Measurements from ENCODE around the gene ZZZ3. TPM values are rescaled to one million over a fixed set of nuclear protein-coding genes. Genes with fewer than 3 reads are reported as not detected.

Gene ZZZ3
- total and polyA plus RNA-seq, 4 donors: 8.6 to 48.9 (median 31.1) TPM

DNA sequence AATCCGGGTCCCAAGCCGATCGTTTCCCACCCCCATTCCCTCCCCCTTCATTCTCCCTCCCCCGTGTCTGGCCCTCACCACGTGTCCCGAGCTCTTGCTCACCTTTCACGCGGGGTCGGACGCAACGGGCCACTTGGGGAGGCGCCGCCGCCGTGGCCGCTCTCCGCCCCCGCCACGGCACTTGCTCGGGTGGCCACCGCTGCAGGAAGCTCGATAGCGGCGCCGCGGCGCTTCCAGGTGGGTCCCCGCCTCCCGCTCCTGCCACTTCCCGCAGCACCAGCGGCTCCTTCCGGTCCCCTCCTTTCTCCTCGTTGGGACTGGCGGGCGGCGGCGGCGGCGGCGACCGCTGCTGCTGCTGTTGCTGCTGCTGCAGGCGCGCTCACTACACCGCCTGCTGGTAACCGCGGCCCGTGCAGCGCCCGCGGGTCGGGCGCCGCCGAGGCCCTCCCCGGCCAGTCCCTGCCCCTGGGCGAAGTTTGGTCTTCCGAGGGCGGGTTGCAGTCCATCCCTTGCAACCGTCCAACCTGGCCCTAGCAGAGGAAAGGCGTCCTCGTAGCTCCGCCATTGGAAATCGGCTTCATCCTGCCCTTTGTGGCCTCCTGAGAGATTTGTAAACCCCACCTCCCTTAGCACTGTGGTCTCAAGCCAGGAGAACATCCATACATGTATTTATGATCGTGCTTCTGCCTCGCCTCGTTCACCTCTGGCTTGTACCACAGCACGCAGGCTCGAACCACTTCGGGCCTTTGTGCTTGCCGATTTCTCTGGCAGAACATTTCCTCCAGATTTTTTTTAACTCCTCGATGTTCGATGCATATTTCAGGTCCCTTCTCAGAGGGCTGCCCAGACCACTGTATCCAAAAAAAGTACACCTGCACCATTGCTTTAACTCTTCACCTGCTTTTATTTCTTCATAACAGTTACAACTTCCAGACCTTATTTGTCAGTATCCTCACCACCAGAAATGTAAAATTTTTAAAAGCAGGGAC is 996 bp upstream of the ZZZ3 start:
- Histone ChIP-seq H3K27ac (ENCODE audit: low read depth in 1 of 2, low read length in 2 of 2) (peak overlapping the region; percentile 99 to 100), H3K36me3 (ENCODE audit: control insufficient read depth in 4 of 4, insufficient read depth in 3 of 4, low read depth in 1 of 4, low read length in 3 of 4) (no peaks in the 10 kb centered on the region), H3K4me1 (ENCODE audit: control insufficient read depth in 4 of 4, insufficient read depth in 4 of 4, low read length in 3 of 4) (peaks cover 7 to 35% (median 22%) of the 10 kb centered on the region in 4 donors), H3K4me3 (ENCODE audit: low read depth in 1 of 3, low read length in 3 of 3) (peak overlapping the region; percentile 65 to 93 (median 91)), H3K9ac (ENCODE audit: low read depth in 1 of 2, low read length in 2 of 2) (peak overlapping the region; percentile 60 to 78), H3K9me3 (ENCODE audit: control insufficient read depth in 4 of 4, low read length in 3 of 4) (no peaks in the 10 kb centered on the region), H3K27me3 (ENCODE audit: control insufficient read depth in 4 of 4, insufficient read depth in 4 of 4, low read length in 3 of 4) (no peaks in the 10 kb centered on the region)
- DNase-seq (ENCODE audit: low spot score): peak; percentile 87
- TF ChIP-seq SP1 (IDR thresholded peaks at IDR 0.05): peak; percentile 62
- TF ChIP-seq GABPA (IDR thresholded peaks at IDR 0.05 in 1 of 2, conservative IDR thresholded peaks at IDR 0.05 in 1 of 2): peak; percentile 71 to 87
- no peak for TF ChIP-seq JUND (IDR thresholded peaks at IDR 0.05)
- peak; percentile 44 for TF ChIP-seq HNF4G (IDR thresholded peaks at IDR 0.05)
- peak; percentile 25 for TF ChIP-seq TAF1 (conservative IDR thresholded peaks at IDR 0.05)
- TF ChIP-seq FOXA2 (IDR thresholded peaks at IDR 0.05): no peak
- TF ChIP-seq, protein P1, sequence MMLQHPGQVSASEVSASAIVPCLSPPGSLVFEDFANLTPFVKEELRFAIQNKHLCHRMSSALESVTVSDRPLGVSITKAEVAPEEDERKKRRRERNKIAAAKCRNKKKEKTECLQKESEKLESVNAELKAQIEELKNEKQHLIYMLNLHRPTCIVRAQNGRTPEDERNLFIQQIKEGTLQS (IDR thresholded peaks at IDR 0.05): no peak
- TF ChIP-seq YY1 (IDR thresholded peaks at IDR 0.05): peak; percentile 54
- peak; percentile 71 to 88 for TF ChIP-seq HNF4A (conservative IDR thresholded peaks at IDR 0.05)
- TF ChIP-seq, protein P2, sequence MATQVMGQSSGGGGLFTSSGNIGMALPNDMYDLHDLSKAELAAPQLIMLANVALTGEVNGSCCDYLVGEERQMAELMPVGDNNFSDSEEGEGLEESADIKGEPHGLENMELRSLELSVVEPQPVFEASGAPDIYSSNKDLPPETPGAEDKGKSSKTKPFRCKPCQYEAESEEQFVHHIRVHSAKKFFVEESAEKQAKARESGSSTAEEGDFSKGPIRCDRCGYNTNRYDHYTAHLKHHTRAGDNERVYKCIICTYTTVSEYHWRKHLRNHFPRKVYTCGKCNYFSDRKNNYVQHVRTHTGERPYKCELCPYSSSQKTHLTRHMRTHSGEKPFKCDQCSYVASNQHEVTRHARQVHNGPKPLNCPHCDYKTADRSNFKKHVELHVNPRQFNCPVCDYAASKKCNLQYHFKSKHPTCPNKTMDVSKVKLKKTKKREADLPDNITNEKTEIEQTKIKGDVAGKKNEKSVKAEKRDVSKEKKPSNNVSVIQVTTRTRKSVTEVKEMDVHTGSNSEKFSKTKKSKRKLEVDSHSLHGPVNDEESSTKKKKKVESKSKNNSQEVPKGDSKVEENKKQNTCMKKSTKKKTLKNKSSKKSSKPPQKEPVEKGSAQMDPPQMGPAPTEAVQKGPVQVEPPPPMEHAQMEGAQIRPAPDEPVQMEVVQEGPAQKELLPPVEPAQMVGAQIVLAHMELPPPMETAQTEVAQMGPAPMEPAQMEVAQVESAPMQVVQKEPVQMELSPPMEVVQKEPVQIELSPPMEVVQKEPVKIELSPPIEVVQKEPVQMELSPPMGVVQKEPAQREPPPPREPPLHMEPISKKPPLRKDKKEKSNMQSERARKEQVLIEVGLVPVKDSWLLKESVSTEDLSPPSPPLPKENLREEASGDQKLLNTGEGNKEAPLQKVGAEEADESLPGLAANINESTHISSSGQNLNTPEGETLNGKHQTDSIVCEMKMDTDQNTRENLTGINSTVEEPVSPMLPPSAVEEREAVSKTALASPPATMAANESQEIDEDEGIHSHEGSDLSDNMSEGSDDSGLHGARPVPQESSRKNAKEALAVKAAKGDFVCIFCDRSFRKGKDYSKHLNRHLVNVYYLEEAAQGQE (IDR thresholded peaks at IDR 0.05): no peak
- peak in 1 of 2 donors; percentile 47 for TF ChIP-seq EGR1 (IDR thresholded peaks at IDR 0.05; ENCODE audit: low read depth in 2 of 2)
- TF ChIP-seq, protein P3, sequence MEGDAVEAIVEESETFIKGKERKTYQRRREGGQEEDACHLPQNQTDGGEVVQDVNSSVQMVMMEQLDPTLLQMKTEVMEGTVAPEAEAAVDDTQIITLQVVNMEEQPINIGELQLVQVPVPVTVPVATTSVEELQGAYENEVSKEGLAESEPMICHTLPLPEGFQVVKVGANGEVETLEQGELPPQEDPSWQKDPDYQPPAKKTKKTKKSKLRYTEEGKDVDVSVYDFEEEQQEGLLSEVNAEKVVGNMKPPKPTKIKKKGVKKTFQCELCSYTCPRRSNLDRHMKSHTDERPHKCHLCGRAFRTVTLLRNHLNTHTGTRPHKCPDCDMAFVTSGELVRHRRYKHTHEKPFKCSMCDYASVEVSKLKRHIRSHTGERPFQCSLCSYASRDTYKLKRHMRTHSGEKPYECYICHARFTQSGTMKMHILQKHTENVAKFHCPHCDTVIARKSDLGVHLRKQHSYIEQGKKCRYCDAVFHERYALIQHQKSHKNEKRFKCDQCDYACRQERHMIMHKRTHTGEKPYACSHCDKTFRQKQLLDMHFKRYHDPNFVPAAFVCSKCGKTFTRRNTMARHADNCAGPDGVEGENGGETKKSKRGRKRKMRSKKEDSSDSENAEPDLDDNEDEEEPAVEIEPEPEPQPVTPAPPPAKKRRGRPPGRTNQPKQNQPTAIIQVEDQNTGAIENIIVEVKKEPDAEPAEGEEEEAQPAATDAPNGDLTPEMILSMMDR (IDR thresholded peaks at IDR 0.05; ENCODE audit: low read depth, low read length, missing input control): peak; percentile 88
- TF ChIP-seq RAD21 (IDR thresholded peaks at IDR 0.05): peak; percentile 77 to 84
- peak in 1 of 2 donors; percentile 12 for TF ChIP-seq RXRA (IDR thresholded peaks at IDR 0.05)
- WGBS: under 1% methylated on average over 72 of the region's 72 CpGs

DNA sequence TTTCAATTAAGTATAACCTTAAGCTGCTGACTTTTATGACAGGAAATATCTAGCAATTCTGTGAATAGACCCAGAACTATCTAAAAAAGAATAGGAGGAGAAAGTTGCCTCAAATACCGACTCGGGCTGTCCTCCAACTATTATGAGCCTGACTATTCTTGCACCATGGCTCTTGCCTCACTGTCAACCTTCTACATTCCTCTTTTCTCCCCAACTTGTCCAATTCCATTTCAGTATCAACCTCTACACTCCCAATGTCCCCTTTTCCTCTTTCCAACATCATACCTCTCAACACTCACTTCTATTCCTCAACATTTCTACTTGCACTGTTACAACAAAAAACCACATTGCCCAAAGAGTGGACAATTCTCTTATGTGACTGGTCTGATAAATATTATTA is 2.3 kb downstream of the ZZZ3 start:
- 53% methylated on average over 2 of the region's 2 CpGs for WGBS
- TF ChIP-seq, protein P4, sequence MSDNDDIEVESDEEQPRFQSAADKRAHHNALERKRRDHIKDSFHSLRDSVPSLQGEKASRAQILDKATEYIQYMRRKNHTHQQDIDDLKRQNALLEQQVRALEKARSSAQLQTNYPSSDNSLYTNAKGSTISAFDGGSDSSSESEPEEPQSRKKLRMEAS (IDR thresholded peaks at IDR 0.05): no peak
- TF ChIP-seq EGR1 (IDR thresholded peaks at IDR 0.05; ENCODE audit: low read depth in 2 of 2) (no peak), FOXA1 (IDR thresholded peaks at IDR 0.05) (no peak), YY1 (IDR thresholded peaks at IDR 0.05) (no peak), TAF1 (conservative IDR thresholded peaks at IDR 0.05) (no peak), GABPA (IDR thresholded peaks at IDR 0.05 in 1 of 2, conservative IDR thresholded peaks at IDR 0.05 in 1 of 2) (no peak), HNF4G (IDR thresholded peaks at IDR 0.05) (no peak), RXRA (IDR thresholded peaks at IDR 0.05) (no peak), RAD21 (IDR thresholded peaks at IDR 0.05) (no peak), NR2F2 (IDR thresholded peaks at IDR 0.05) (no peak)
- TF ChIP-seq, protein P5, sequence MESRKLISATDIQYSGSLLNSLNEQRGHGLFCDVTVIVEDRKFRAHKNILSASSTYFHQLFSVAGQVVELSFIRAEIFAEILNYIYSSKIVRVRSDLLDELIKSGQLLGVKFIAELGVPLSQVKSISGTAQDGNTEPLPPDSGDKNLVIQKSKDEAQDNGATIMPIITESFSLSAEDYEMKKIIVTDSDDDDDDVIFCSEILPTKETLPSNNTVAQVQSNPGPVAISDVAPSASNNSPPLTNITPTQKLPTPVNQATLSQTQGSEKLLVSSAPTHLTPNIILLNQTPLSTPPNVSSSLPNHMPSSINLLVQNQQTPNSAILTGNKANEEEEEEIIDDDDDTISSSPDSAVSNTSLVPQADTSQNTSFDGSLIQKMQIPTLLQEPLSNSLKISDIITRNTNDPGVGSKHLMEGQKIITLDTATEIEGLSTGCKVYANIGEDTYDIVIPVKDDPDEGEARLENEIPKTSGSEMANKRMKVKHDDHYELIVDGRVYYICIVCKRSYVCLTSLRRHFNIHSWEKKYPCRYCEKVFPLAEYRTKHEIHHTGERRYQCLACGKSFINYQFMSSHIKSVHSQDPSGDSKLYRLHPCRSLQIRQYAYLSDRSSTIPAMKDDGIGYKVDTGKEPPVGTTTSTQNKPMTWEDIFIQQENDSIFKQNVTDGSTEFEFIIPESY (IDR thresholded peaks at IDR 0.05): no peak
- no peak for DNase-seq (ENCODE audit: low spot score)

More for the DNA sequence above, 2.3 kb downstream of the ZZZ3 start:
- Histone ChIP-seq H3K36me3 (ENCODE audit: control insufficient read depth in 4 of 4, insufficient read depth in 3 of 4, low read depth in 1 of 4, low read length in 3 of 4) (no peaks in the 10 kb centered on the region), H3K27ac (ENCODE audit: low read depth in 1 of 2, low read length in 2 of 2) (no peak overlapping the region), H3K9ac (ENCODE audit: low read depth in 1 of 2, low read length in 2 of 2) (no peak overlapping the region), H3K4me1 (ENCODE audit: control insufficient read depth in 4 of 4, insufficient read depth in 4 of 4, low read length in 3 of 4) (peaks cover 10 to 51% (median 28%) of the 10 kb centered on the region in 4 donors), H3K4me3 (ENCODE audit: low read depth in 1 of 3, low read length in 3 of 3) (no peak overlapping the region), H3K9me3 (ENCODE audit: control insufficient read depth in 4 of 4, low read length in 3 of 4) (no peaks in the 10 kb centered on the region), H3K27me3 (ENCODE audit: control insufficient read depth in 4 of 4, insufficient read depth in 4 of 4, low read length in 3 of 4) (no peaks in the 10 kb centered on the region)

Measured in liver (tissue), 9 donors.